ENCODE measurements around the gene KCTD4. TPM values are rescaled to one million over a fixed set of nuclear protein-coding genes. Genes with fewer than 3 reads are reported as not detected.

KCTD4 gene
- total and polyA plus RNA-seq, 10 of the 15 experiments (the other 5 are each of a cell fraction or from before 2014, with no cell fraction given), result 0.09 TPM; not detected in 9

- H3K27me3 ChIP-seq (replicated peaks in 1 of 2; ENCODE audit: control insufficient read depth in 2 of 2, insufficient read depth in 2 of 2, low read length in 1 of 2), result no peaks in the 10 kb centered on the region
- ChIA-PET RAD21 (ENCODE audit: unreplicated experiment) (interaction anchor here (0.9 to 1.1 kb wide), 2 partner anchors 11 to 16 kb away, joined by 3 read pairs; no protein-coding TSS in a partner anchor), POLR2A (interaction anchor here (0.5 to 1.3 kb wide), 4 partner anchors 9 to 60 kb away, joined by 3 to 4 read pairs (median 3); no protein-coding TSS in a partner anchor), CTCF (interaction anchor here (2.0 kb wide), 1 partner anchor 9 kb away, joined by 7 read pairs; no protein-coding TSS in a partner anchor), SMC1A (ENCODE audit: uncharacterized antibody, unreplicated experiment) (interaction anchor here (1.0 to 2.2 kb wide), 2 partner anchors 11 to 23 kb away, joined by 3 to 16 read pairs; no protein-coding TSS in a partner anchor)
- 68% methylated on average over 4 of the region's 4 CpGs for WGBS (ENCODE audit: insufficient coverage, insufficient replicate concordance, low lambda C conversion rate, missing lambda C conversion rate)
- no peak overlapping the region for H3K4me2 ChIP-seq (ENCODE audit: control insufficient read depth, insufficient read depth)
- H3K9me3 ChIP-seq (replicated peaks; ENCODE audit: control insufficient read depth, insufficient read depth, low read length), result no peaks in the 10 kb centered on the region
- ATAC-seq (peak; percentile 67), DNase-seq (ENCODE audit: low read depth, low spot score) (no peak), FAIRE-seq (no peak)
- intact Hi-C loops (cut with micrococcal nuclease; ENCODE audit: unreplicated experiment), result no loop called here
- no peak overlapping the region for H2AFZ ChIP-seq (ENCODE audit: control insufficient read depth, low read depth, low read length)
- H3K36me3 ChIP-seq (ENCODE audit: control insufficient read depth in 2 of 2, insufficient read depth in 2 of 2, low read length in 1 of 2), result no peaks in the 10 kb centered on the region; a peak in 2 of 4 replicates
- no peaks in the 10 kb centered on the region for H4K20me1 ChIP-seq (ENCODE audit: control insufficient read depth, insufficient read depth)
- in situ Hi-C loops (cut with MboI), result no loop called here
- no peak overlapping the region for H3K27ac ChIP-seq (ENCODE audit: control insufficient read depth, insufficient read depth)
- H3K4me1 ChIP-seq (ENCODE audit: control insufficient read depth, insufficient read depth, low read length), result no peaks in the 10 kb centered on the region
- no peak overlapping the region for H3K4me3 ChIP-seq
- no peak overlapping the region for H3K9ac ChIP-seq (ENCODE audit: control insufficient read depth, insufficient read depth, low read length)
- no peaks in the 10 kb centered on the region for H3K79me2 ChIP-seq (ENCODE audit: control insufficient read depth, insufficient read depth, low read length)
- TF ChIP-seq EP300 (IDR thresholded peaks at IDR 0.05; ENCODE audit: borderline replicate concordance in 1 of 2, control insufficient read depth in 1 of 2, low read depth in 2 of 2, low read length in 2 of 2), result no peak
- TF ChIP-seq, protein P1, sequence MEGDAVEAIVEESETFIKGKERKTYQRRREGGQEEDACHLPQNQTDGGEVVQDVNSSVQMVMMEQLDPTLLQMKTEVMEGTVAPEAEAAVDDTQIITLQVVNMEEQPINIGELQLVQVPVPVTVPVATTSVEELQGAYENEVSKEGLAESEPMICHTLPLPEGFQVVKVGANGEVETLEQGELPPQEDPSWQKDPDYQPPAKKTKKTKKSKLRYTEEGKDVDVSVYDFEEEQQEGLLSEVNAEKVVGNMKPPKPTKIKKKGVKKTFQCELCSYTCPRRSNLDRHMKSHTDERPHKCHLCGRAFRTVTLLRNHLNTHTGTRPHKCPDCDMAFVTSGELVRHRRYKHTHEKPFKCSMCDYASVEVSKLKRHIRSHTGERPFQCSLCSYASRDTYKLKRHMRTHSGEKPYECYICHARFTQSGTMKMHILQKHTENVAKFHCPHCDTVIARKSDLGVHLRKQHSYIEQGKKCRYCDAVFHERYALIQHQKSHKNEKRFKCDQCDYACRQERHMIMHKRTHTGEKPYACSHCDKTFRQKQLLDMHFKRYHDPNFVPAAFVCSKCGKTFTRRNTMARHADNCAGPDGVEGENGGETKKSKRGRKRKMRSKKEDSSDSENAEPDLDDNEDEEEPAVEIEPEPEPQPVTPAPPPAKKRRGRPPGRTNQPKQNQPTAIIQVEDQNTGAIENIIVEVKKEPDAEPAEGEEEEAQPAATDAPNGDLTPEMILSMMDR (IDR thresholded peaks at IDR 0.05 in 2 of 3, conservative IDR thresholded peaks at IDR 0.05 in 1 of 3; ENCODE audit: control insufficient read depth in 2 of 3, extremely low read depth in 1 of 3, insufficient read depth in 1 of 3, low read depth in 3 of 3, low read length in 3 of 3), result no peak
- TF ChIP-seq RAD21 (IDR thresholded peaks at IDR 0.05; ENCODE audit: insufficient read depth, low read depth, low read length), result no peak
- no peak for TF ChIP-seq PML (IDR thresholded peaks at IDR 0.05; ENCODE audit: low read length)
- no peak for TF ChIP-seq RB1 (IDR thresholded peaks at IDR 0.05; ENCODE audit: borderline replicate concordance)
- TF ChIP-seq GABPA (IDR thresholded peaks at IDR 0.05; ENCODE audit: low read depth), result no peak
- no peak for TF ChIP-seq POLR2AphosphoS2 (IDR thresholded peaks at IDR 0.05; ENCODE audit: low read depth, low read length)
- no peak for TF ChIP-seq NR2C1 (IDR thresholded peaks at IDR 0.05)
- TF ChIP-seq E2F8 (IDR thresholded peaks at IDR 0.05; ENCODE audit: low read depth, partially characterized antibody), result no peak
- no peak for TF ChIP-seq BHLHE40 (IDR thresholded peaks at IDR 0.05; ENCODE audit: borderline replicate concordance in 1 of 2, low read depth in 2 of 2, low read length in 1 of 2)
- TF ChIP-seq PAX8 (IDR thresholded peaks at IDR 0.05), result no peak
- no peak for TF ChIP-seq BCL11A (IDR thresholded peaks at IDR 0.05; ENCODE audit: low read depth, low read length)
- BruUV-seq (replicated peaks), result no TSS peak
Observed at GRCh38 chr13:45216193-45216592, 15.3 kb upstream of the KCTD4 start.

All from GM12878 (cell line).